K562 (cell line): ENCODE results near the gene NRIP2. TPM values are rescaled to one million over a fixed set of nuclear protein-coding genes. Genes with fewer than 3 reads are reported as not detected.

Experiments used
- IRF2 ChIP-seq: sonication (generic); formaldehyde crosslinking; IDR thresholded peaks from 2 replicates; pipeline ENCODE4 v1.8.1; 2022; ENCODE audit warnings: mild to moderate bottlenecking, missing genetic modification reagents
- KDM4B ChIP-seq, 2 experiments: fragments of 450-650 bp in 1 of 2; sonication (generic) in 1 of 2; IDR thresholded peaks; 2 replicates each; pipeline ENCODE4 v1.6.1; 2016 to 2017; ENCODE audit warnings: borderline replicate concordance in 2 of 2, antibody characterized with exemption in 1 of 2, low read depth in 1 of 2, mild to moderate bottlenecking in 1 of 2
- MAFF ChIP-seq: IDR thresholded peaks from 2 replicates; pipeline ENCODE4 v1.6.1; 2012; ENCODE audit warnings: low read length, improper control_type of control experiment
- MYBL2 ChIP-seq, 2 experiments: fragments of 450-650 bp in 1 of 2; sonication (generic) in 1 of 2; formaldehyde crosslinking in 1 of 2; IDR thresholded peaks; 2 replicates each; pipeline versions ENCODE4 v1.6.1 to v1.8.1; 2017 to 2022; ENCODE audit warnings: borderline replicate concordance in 1 of 2, inconsistent platforms in 1 of 2, low read depth in 1 of 2, mild to moderate bottlenecking in 1 of 2, missing genetic modification reagents in 1 of 2, moderate library complexity in 1 of 2
- SIRT6 ChIP-seq: IDR thresholded peaks from one replicate; pipeline ENCODE4 v1.6.1; 2012; ENCODE audit warnings: low read depth, mild to moderate bottlenecking, control low read depth, inconsistent platforms, low read length, moderate library complexity
- TAF15 ChIP-seq: fragments of 200-400 bp; formaldehyde crosslinking; IDR thresholded peaks from 2 replicates; pipeline ENCODE4 v1.6.1; 2017; ENCODE audit warnings: mild to moderate bottlenecking, low read depth, low read length, moderate library complexity
- TAF7 ChIP-seq: fragments of 450-650 bp; IDR thresholded peaks from 2 replicates; pipeline ENCODE4 v1.6.1; 2016; ENCODE audit warnings: missing genetic modification characterization, missing compliant biosample characterization
- polyA plus RNA-seq, 8 experiments: library from polyadenylated mRNA; depleted of rRNA in 4 of 8; stranded (reverse) in 5 of 8; unstranded in 3 of 8; fragments of >200 nt; fragmentation: Nextera tagmentation in 2 of 8; fragmentation: Illumina TruSeq in 1 of 8; extraction: Ambion mirVana in 2 of 8; extraction: Trizol in 1 of 8; gene quantifications; 2 replicates each; pipeline versions ENCODE4 v1.2.1 to v1.2.3, GENCODE V29; 2011 to 2014; ENCODE audit warnings: inconsistent platforms in 1 of 8, missing spikeins in 1 of 8
- total RNA-seq, 7 experiments: library from RNA; depleted of rRNA in 6 of 7; stranded (reverse); fragments of >200 nt in 6 of 7; fragmentation: Illumina TruSeq in 2 of 7; extraction: Trizol in 2 of 7; gene quantifications; 2 replicates each; pipeline versions ENCODE4 v1.2.1 to v1.2.3, GENCODE V29; 2011 to 2021; ENCODE audit warnings: low replicate concordance in 1 of 7
- TF ChIP-seq, protein P1 (sequence below): fragments of 250-450 bp; sonication (Bioruptor Pico); IDR thresholded peaks from 2 replicates; pipeline ENCODE4 v1.4.0; 2020; ENCODE audit warnings: mild to moderate bottlenecking, moderate library complexity
- TF ChIP-seq, protein P2 (sequence below), 2 experiments: fragments of 450-650 bp; IDR thresholded peaks; 2 replicates each; pipeline ENCODE4 v1.6.1; 2016; ENCODE audit warnings: mild to moderate bottlenecking in 2 of 2, borderline replicate concordance in 1 of 2, low read depth in 1 of 2, moderate library complexity in 1 of 2
- TF ChIP-seq, protein P3 (sequence below): fragments of 250-450 bp; sonication (Bioruptor Pico); IDR thresholded peaks from 2 replicates; pipeline ENCODE4 v1.4.0; 2020; ENCODE audit warnings: borderline replicate concordance

The NRIP2 gene
- total and polyA plus RNA-seq, 9 of the 15 experiments (the other 6 are each of a cell fraction or from before 2014, with no cell fraction given) = 0.07 to 0.10 TPM; not detected in 7

DNA sequence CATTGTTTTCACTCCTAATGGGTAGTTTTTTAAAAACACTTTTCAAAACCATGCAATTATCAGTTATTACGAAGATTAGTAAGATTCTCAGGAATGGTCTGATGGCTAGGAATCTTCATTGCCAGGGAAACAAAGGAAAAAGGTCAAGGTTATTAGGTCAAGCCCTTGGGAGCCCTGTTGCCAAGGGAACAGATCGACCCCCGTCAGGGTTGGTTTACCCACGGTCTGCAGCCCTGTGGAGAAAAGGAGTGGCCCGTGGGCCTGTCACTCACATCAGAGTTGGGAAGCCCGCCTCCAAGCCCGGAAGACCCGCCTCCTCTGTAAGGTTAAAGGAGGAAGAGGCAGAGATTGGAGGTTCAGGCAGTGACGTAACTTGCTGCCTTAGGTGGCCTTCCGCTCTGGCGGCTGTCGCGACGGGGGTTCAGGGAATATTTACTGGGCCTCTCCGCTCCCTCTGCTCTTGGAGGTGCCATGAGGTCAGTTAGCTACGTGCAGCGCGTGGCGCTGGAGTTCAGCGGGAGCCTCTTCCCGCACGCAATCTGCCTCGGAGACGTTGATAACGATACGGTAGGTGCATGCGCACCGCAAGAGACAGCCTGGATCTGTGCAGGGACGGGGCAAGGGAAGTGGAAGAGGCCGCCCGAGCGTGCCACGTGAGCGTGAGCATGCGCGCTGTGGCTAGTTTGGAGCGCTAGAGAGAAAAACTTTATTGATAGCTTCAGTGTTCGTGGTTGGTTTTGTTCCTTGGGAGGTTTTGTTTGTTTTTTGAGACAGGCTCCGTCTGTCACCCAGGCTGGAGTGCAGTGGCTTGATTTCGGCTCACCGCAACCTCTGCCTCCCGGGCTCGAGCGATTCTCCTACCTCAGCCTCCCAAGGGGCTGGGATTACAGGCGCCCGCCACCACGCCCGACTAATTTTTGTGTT lies 22.3 kb downstream of the NRIP2 start, which contains the start of gene ITFG2 (continued):
- TF ChIP-seq, protein P1, sequence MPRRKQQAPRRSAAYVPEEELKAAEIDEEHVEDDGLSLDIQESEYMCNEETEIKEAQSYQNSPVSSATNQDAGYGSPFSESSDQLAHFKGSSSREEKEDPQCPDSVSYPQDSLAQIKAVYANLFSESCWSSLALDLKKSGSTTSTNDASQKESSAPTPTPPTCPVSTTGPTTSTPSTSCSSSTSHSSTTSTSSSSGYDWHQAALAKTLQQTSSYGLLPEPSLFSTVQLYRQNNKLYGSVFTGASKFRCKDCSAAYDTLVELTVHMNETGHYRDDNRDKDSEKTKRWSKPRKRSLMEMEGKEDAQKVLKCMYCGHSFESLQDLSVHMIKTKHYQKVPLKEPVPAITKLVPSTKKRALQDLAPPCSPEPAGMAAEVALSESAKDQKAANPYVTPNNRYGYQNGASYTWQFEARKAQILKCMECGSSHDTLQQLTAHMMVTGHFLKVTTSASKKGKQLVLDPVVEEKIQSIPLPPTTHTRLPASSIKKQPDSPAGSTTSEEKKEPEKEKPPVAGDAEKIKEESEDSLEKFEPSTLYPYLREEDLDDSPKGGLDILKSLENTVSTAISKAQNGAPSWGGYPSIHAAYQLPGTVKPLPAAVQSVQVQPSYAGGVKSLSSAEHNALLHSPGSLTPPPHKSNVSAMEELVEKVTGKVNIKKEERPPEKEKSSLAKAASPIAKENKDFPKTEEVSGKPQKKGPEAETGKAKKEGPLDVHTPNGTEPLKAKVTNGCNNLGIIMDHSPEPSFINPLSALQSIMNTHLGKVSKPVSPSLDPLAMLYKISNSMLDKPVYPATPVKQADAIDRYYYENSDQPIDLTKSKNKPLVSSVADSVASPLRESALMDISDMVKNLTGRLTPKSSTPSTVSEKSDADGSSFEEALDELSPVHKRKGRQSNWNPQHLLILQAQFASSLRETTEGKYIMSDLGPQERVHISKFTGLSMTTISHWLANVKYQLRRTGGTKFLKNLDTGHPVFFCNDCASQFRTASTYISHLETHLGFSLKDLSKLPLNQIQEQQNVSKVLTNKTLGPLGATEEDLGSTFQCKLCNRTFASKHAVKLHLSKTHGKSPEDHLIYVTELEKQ = no peak
- TF ChIP-seq, protein P2, sequence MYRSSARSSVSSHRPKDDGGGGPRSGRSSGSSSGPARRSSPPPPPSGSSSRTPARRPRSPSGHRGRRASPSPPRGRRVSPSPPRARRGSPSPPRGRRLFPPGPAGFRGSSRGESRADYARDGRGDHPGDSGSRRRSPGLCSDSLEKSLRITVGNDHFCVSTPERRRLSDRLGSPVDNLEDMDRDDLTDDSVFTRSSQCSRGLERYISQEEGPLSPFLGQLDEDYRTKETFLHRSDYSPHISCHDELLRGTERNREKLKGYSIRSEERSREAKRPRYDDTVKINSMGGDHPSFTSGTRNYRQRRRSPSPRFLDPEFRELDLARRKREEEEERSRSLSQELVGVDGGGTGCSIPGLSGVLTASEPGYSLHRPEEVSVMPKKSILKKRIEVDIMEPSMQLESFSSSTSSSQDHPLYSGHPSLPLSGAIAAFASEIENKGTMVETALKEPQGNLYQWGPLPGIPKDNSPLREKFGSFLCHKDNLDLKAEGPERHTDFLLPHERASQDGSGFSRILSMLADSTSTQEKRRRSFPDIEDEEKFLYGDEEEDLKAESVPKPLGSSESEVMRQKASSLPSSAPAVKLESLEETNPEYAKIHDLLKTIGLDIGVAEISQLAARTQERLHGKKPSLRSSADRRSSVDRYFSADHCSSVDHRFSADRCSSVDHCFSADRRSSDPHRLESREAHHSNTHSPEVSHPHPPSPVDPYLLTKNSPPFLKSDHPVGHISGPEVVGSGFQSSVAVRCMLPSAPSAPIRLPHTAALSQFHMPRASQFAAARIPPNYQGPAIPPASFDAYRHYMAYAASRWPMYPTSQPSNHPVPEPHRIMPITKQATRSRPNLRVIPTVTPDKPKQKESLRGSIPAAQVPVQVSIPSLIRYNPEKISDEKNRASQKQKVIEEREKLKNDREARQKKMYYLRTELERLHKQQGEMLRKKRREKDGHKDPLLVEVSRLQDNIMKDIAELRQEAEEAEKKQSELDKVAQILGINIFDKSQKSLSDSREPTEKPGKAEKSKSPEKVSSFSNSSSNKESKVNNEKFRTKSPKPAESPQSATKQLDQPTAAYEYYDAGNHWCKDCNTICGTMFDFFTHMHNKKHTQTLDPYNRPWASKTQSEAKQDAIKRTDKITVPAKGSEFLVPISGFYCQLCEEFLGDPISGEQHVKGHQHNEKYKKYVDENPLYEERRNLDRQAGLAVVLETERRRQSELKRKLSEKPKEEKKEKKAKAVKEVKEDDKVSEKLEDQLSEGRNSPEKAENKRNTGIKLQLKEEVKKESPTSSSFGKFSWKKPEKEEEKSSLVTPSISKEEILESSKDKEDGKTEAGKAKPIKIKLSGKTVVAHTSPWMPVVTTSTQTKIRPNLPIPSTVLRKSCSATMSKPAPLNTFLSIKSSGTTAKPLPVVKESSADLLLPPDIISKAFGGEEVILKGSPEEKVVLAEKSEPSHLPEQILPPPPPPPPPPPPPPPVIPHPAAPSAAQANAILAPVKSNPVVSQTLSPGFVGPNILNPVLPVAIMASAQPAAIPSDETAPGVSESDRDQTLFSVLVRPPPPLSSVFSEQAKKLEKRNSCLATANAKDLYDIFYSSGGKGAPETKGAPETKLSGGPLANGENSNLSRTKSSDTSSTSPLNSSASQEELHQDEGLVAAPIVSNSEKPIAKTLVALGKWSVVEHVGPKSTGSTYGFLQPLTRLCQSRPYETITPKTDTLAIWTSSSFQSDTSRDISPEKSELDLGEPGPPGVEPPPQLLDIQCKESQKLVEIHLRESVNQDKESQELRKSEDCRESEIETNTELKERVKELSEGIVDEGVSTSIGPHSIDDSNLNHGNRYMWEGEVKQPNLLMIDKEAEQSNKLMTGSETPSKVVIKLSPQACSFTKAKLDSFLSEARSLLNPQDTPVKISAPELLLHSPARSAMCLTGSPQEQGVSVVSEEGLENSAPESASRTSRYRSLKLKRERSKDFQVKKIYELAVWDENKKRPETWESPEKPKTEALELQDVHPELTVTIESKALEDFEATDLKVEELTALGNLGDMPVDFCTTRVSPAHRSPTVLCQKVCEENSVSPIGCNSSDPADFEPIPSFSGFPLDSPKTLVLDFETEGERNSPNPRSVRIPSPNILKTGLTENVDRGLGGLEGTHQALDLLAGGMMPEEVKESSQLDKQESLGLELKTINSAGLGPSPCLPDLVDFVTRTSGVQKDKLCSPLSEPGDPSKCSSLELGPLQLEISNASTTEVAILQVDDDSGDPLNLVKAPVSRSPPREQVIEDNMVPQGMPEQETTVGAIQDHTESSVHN (IDR thresholded peaks at IDR 0.05; ENCODE audit: borderline replicate concordance in 1 of 2, low read depth in 1 of 2) = peak in 1 of 2 experiments; percentile 51; a peak in 1 of 4 replicates
- TF ChIP-seq SIRT6 = no peak
- TF ChIP-seq KDM4B (IDR thresholded peaks at IDR 0.05; ENCODE audit: borderline replicate concordance in 2 of 2, low read depth in 1 of 2) = no peak
- no peak for TF ChIP-seq TAF15
- TF ChIP-seq MAFF = no peak
- TF ChIP-seq, protein P3, sequence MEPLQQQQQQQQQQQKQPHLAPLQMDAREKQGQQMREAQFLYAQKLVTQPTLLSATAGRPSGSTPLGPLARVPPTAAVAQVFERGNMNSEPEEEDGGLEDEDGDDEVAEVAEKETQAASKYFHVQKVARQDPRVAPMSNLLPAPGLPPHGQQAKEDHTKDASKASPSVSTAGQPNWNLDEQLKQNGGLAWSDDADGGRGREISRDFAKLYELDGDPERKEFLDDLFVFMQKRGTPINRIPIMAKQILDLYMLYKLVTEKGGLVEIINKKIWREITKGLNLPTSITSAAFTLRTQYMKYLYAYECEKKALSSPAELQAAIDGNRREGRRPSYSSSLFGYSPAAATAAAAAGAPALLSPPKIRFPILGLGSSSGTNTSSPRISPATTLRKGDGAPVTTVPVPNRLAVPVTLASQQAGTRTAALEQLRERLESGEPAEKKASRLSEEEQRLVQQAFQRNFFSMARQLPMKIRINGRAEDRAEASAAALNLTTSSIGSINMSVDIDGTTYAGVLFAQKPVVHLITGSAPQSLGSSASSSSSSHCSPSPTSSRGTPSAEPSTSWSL (CRISPR knock-in tag) = no peak
- TF ChIP-seq IRF2 (CRISPR knock-in tag) = no peak
- no peak; the same call in 1 of the 2 replicates for TF ChIP-seq MYBL2 (IDR thresholded peaks at IDR 0.05; ENCODE audit: low read depth)
- no peak for TF ChIP-seq MYBL2 (CRISPR knock-in tag; IDR thresholded peaks at IDR 0.05; ENCODE audit: borderline replicate concordance)
- TF ChIP-seq TAF7 (tag) = peak; percentile 23; the same call in 1 of the 2 replicates
